Esophagus squamous epithelium (tissue), 4 donors: ENCODE results near the gene DES.

Experiments used
- POLR2A ChIP-seq, 4 donors: fragments of 450-650 bp; IDR thresholded peaks; one replicate each; pipeline ENCODE4 v1.6.1; 2017; ENCODE audit warnings: antibody characterized with exemption in 4 of 4, mild to moderate bottlenecking in 4 of 4, moderate library complexity in 3 of 4
- TF ChIP-seq, protein P1 (sequence below), 6 experiments: fragments of 450-650 bp in 4 of 6; fragments of 200-600 bp in 2 of 6; sonication (generic) in 2 of 6; IDR thresholded peaks; one replicate each; pipeline ENCODE4 v1.5.1; 2016 to 2019; ENCODE audit warnings: antibody characterized with exemption in 6 of 6, mild to moderate bottlenecking in 4 of 6, moderate library complexity in 4 of 6

DNA sequence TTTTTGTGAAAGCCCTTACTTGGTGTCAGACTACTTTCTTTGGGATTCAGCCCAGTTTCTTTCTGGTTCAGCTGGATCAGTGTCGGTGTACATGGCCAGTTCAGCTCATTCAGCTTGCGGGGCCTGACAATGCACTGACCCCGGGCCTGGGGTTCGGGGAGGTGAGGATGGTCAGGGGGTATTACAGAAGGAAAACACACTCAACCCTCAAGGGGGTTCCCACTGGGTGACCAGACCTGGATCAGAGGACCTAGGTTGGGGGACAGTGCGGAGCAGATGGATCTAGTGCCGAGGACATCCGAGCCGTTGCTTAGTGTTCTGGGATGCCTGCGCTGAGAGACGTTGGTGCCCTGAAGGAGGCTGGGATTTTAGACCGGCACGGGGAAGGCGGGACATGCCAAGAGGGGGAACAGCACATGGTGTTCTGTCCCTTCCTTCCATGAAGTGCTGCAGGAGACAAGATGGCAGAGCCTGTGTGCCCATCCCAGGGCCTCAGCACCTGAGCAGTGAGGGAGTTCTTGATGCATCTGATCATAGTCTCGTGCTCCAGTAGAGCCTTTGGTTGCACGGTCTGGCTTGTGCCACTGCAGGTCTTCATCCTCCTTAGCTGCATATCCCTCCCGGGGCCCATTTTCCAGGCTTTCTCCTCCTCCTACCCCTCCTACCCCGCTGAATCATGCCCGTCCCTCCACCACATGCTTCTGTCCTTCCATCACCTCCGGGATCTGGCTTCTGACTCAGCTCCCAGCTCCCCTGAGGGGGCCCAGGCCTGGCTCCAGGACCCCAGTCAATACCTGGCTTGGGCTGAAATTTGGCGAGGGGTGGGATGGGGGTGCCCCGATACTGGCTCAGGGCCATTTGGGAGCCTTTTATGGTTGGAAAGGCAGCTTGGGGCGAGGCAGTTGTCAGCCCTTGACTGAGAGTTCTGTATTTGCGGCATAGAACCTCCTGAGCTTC lies 34.5 kb downstream of the DES start:
- TF ChIP-seq, protein P1, sequence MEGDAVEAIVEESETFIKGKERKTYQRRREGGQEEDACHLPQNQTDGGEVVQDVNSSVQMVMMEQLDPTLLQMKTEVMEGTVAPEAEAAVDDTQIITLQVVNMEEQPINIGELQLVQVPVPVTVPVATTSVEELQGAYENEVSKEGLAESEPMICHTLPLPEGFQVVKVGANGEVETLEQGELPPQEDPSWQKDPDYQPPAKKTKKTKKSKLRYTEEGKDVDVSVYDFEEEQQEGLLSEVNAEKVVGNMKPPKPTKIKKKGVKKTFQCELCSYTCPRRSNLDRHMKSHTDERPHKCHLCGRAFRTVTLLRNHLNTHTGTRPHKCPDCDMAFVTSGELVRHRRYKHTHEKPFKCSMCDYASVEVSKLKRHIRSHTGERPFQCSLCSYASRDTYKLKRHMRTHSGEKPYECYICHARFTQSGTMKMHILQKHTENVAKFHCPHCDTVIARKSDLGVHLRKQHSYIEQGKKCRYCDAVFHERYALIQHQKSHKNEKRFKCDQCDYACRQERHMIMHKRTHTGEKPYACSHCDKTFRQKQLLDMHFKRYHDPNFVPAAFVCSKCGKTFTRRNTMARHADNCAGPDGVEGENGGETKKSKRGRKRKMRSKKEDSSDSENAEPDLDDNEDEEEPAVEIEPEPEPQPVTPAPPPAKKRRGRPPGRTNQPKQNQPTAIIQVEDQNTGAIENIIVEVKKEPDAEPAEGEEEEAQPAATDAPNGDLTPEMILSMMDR (IDR thresholded peaks at IDR 0.05) = no peak
- TF ChIP-seq POLR2A (IDR thresholded peaks at IDR 0.05) = no peak
